HepG2 (cell line): ENCODE measurements around the gene SMARCC1. TPM values are rescaled to one million over a fixed set of nuclear protein-coding genes. Genes with fewer than 3 reads are reported as not detected.
A peak's percentile ranks its signal among the peaks of the same experiment; 100 is the strongest.

ENCODE experiments used
- ESRRA ChIP-seq: sonication (generic); formaldehyde crosslinking; IDR thresholded peaks from 2 replicates; pipeline ENCODE4 v1.5.1; 2020; ENCODE audit warnings: mild to moderate bottlenecking, low read depth, missing genetic modification reagents
- EZH2 ChIP-seq: conservative IDR thresholded peaks from 2 replicates; pipeline ENCODE4 v1.6.1; 2012; ENCODE audit warnings: mild to moderate bottlenecking, low read depth, low read length, moderate library complexity
- NR2F2 ChIP-seq: IDR thresholded peaks from 2 replicates; pipeline ENCODE4 v1.6.1; 2012; ENCODE audit warnings: low read depth, inconsistent platforms, borderline replicate concordance
- RELA ChIP-seq: sonication (generic); formaldehyde crosslinking; IDR thresholded peaks from 2 replicates; pipeline ENCODE4 v1.4.0; 2020; ENCODE audit warnings: missing genetic modification reagents
- TCF7L2 ChIP-seq: IDR thresholded peaks from 2 replicates; pipeline ENCODE4 v1.6.1; 2011; ENCODE audit warnings: mild to moderate bottlenecking, low read depth, low read length, moderate library complexity
- ZEB1 ChIP-seq: IDR thresholded peaks from 2 replicates; pipeline ENCODE4 v1.6.1; 2012; ENCODE audit warnings: mild to moderate bottlenecking, low read depth, inconsistent platforms; ENCODE audit not compliant: insufficient replicate concordance
- ZFX ChIP-seq: sonication (generic); formaldehyde crosslinking; IDR thresholded peaks from 2 replicates; pipeline ENCODE4 v1.4.0; 2020; ENCODE audit warnings: mild to moderate bottlenecking, low read depth, missing genetic modification reagents, moderate library complexity
- ZNF12 ChIP-seq: sonication (generic); formaldehyde crosslinking; IDR thresholded peaks from 2 replicates; pipeline ENCODE4 v1.5.0; 2020; ENCODE audit warnings: missing genetic modification reagents
- ZNF333 ChIP-seq: sonication (generic); formaldehyde crosslinking; IDR thresholded peaks from 2 replicates; pipeline ENCODE4 v1.4.0; 2020; ENCODE audit warnings: mild to moderate bottlenecking, missing genetic modification reagents, borderline replicate concordance
- ZNF350 ChIP-seq: sonication (generic); formaldehyde crosslinking; IDR thresholded peaks from 2 replicates; pipeline ENCODE4 v1.4.0; 2020; ENCODE audit warnings: mild to moderate bottlenecking, low read depth, missing genetic modification reagents, borderline replicate concordance
- ZNF367 ChIP-seq: sonication (generic); formaldehyde crosslinking; IDR thresholded peaks from 2 replicates; pipeline ENCODE4 v1.4.0; 2020; ENCODE audit warnings: missing genetic modification reagents, borderline replicate concordance
- ZNF44 ChIP-seq: sonication (generic); formaldehyde crosslinking; IDR thresholded peaks from 2 replicates; pipeline ENCODE4 v1.5.1; 2020; ENCODE audit warnings: mild to moderate bottlenecking, missing genetic modification reagents
- ZNF460 ChIP-seq: sonication (generic); formaldehyde crosslinking; IDR thresholded peaks from 2 replicates; pipeline ENCODE4 v1.5.1; 2020; ENCODE audit warnings: missing genetic modification reagents, mild to moderate bottlenecking, borderline replicate concordance
- ZNF569 ChIP-seq: sonication (generic); formaldehyde crosslinking; IDR thresholded peaks from 2 replicates; pipeline ENCODE4 v1.5.0; 2020; ENCODE audit warnings: mild to moderate bottlenecking, missing genetic modification reagents, moderate library complexity, borderline replicate concordance
- polyA plus RNA-seq, 8 experiments: library from polyadenylated mRNA; depleted of rRNA in 3 of 8; stranded (reverse) in 7 of 8; unstranded in 1 of 8; fragments of >200 nt; fragmentation: Illumina TruSeq in 4 of 8; extraction: Trizol in 4 of 8; gene quantifications; 2 replicates each; pipeline versions ENCODE4 v1.2.1 to v1.2.3, GENCODE V29; 2011 to 2016; ENCODE audit warnings: low read depth in 4 of 8, missing spikeins in 1 of 8, mixed read lengths in 1 of 8; ENCODE audit not compliant: insufficient read depth in 1 of 8
- total RNA-seq, 5 experiments: library from RNA; depleted of rRNA; stranded (reverse); fragments of >200 nt; fragmentation: Illumina TruSeq; extraction: Trizol; gene quantifications; 2 replicates each; pipeline ENCODE4 v1.2.3, GENCODE V29; 2016; ENCODE audit warnings: low read depth in 1 of 5
- TF ChIP-seq, protein P1 (sequence below): sonication (generic); formaldehyde crosslinking; IDR thresholded peaks from 2 replicates; pipeline ENCODE4 v1.4.0; 2020; ENCODE audit warnings: mild to moderate bottlenecking, missing genetic modification reagents
- TF ChIP-seq, protein P2 (sequence below): sonication (generic); formaldehyde crosslinking; IDR thresholded peaks from 2 replicates; pipeline ENCODE4 v1.4.0; 2020; ENCODE audit warnings: missing genetic modification reagents, mild to moderate bottlenecking, borderline replicate concordance
- TF ChIP-seq, protein P3 (sequence below): sonication (generic); formaldehyde crosslinking; conservative IDR thresholded peaks from 2 replicates; pipeline ENCODE4 v1.4.0; 2020; ENCODE audit warnings: missing genetic modification reagents
- TF ChIP-seq, protein P4 (sequence below): sonication (generic); formaldehyde crosslinking; IDR thresholded peaks from 2 replicates; pipeline ENCODE4 v1.4.0; 2020; ENCODE audit warnings: low read depth, mild to moderate bottlenecking, missing genetic modification reagents

Gene SMARCC1
- total and polyA plus RNA-seq, 2 of the 13 experiments (the other 11 are each of a cell fraction or from before 2014, with no cell fraction given), result 47.9 to 58.4 TPM

DNA sequence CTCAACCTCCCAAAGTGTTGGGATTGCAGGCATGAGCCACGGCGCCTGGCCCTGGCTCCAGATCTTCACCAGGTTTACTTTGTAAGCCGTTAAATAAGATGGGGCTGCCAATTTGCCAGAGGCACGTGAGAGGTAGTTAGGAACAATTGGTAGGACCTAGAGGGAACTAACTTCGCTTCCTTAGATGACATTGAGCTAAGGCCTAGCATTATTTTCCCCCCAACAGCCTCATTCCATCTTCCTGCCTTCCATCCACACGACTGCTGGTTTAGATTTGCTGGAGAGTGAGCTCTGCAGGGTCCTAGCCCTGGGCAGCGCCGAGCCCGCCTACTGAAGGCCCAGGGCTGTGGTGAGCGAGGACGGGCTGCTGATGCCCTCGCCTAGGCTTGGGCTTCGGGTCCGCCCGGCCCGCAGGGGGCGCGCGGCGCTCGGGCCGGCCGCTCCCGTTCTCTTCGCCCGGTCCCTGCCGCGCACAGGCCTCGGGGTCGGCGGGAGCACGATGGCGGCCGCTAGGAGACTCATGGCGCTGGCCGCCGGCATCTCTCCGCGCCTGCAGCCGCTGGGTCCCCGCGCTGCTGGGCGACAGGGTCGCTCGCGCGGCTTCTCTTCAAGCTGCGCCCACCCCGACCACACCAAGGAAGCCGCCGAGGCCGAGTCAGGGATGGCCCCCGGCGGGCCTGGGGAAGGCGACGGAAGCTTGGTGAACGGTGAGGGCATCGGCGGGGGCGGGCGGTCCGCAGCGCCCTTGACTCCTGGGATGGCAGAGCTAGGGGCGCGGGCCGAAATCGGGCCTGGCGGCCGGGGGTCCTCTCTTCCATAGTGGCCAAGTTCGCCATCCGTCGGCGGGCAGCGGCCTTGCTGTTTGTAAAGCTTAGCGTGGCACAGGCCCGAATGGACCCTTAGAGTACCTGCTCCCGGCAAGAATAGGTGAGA is 43.1 kb upstream of the SMARCC1 start (continued):
- TF ChIP-seq, protein P1, sequence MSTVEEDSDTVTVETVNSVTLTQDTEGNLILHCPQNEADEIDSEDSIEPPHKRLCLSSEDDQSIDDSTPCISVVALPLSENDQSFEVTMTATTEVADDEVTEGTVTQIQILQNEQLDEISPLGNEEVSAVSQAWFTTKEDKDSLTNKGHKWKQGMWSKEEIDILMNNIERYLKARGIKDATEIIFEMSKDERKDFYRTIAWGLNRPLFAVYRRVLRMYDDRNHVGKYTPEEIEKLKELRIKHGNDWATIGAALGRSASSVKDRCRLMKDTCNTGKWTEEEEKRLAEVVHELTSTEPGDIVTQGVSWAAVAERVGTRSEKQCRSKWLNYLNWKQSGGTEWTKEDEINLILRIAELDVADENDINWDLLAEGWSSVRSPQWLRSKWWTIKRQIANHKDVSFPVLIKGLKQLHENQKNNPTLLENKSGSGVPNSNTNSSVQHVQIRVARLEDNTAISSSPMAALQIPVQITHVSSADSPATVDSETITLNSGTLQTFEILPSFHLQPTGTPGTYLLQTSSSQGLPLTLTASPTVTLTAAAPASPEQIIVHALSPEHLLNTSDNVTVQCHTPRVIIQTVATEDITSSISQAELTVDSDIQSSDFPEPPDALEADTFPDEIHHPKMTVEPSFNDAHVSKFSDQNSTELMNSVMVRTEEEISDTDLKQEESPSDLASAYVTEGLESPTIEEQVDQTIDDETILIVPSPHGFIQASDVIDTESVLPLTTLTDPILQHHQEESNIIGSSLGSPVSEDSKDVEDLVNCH, result no peak
- TF ChIP-seq, protein P2, sequence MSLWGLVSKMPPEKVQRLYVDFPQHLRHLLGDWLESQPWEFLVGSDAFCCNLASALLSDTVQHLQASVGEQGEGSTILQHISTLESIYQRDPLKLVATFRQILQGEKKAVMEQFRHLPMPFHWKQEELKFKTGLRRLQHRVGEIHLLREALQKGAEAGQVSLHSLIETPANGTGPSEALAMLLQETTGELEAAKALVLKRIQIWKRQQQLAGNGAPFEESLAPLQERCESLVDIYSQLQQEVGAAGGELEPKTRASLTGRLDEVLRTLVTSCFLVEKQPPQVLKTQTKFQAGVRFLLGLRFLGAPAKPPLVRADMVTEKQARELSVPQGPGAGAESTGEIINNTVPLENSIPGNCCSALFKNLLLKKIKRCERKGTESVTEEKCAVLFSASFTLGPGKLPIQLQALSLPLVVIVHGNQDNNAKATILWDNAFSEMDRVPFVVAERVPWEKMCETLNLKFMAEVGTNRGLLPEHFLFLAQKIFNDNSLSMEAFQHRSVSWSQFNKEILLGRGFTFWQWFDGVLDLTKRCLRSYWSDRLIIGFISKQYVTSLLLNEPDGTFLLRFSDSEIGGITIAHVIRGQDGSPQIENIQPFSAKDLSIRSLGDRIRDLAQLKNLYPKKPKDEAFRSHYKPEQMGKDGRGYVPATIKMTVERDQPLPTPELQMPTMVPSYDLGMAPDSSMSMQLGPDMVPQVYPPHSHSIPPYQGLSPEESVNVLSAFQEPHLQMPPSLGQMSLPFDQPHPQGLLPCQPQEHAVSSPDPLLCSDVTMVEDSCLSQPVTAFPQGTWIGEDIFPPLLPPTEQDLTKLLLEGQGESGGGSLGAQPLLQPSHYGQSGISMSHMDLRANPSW, result no peak
- TF ChIP-seq ZNF333 (CRISPR knock-in tag), result peak; percentile 83; the same call in 1 of the 2 replicates
- TF ChIP-seq ZNF569 (CRISPR knock-in tag), result no peak
- TF ChIP-seq RELA (CRISPR knock-in tag), result no peak
- peak; percentile 68; the same call in 1 of the 2 replicates for TF ChIP-seq NR2F2
- no peak for TF ChIP-seq ZNF12 (CRISPR knock-in tag)
- no peak for TF ChIP-seq EZH2
- TF ChIP-seq ZNF44 (CRISPR knock-in tag), result no peak
- TF ChIP-seq ZEB1, result no peak
- TF ChIP-seq TCF7L2, result no peak
- TF ChIP-seq, protein P3, sequence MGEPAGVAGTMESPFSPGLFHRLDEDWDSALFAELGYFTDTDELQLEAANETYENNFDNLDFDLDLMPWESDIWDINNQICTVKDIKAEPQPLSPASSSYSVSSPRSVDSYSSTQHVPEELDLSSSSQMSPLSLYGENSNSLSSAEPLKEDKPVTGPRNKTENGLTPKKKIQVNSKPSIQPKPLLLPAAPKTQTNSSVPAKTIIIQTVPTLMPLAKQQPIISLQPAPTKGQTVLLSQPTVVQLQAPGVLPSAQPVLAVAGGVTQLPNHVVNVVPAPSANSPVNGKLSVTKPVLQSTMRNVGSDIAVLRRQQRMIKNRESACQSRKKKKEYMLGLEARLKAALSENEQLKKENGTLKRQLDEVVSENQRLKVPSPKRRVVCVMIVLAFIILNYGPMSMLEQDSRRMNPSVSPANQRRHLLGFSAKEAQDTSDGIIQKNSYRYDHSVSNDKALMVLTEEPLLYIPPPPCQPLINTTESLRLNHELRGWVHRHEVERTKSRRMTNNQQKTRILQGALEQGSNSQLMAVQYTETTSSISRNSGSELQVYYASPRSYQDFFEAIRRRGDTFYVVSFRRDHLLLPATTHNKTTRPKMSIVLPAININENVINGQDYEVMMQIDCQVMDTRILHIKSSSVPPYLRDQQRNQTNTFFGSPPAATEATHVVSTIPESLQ (CRISPR knock-in tag), result 0 out of 2 replicates have a peak, but pooled peaks have one; percentile 64
- TF ChIP-seq ZNF350, result 0 out of 2 replicates have a peak, but pooled peaks have one; percentile 26
- TF ChIP-seq ZNF460 (CRISPR knock-in tag), result no peak
- TF ChIP-seq ZNF367 (CRISPR knock-in tag), result peak; percentile 80; the same call in 1 of the 2 replicates
- TF ChIP-seq, protein P4, sequence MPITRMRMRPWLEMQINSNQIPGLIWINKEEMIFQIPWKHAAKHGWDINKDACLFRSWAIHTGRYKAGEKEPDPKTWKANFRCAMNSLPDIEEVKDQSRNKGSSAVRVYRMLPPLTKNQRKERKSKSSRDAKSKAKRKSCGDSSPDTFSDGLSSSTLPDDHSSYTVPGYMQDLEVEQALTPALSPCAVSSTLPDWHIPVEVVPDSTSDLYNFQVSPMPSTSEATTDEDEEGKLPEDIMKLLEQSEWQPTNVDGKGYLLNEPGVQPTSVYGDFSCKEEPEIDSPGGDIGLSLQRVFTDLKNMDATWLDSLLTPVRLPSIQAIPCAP (CRISPR knock-in tag), result no peak
- TF ChIP-seq ZFX (CRISPR knock-in tag), result peak; percentile 98
- peak; percentile 88; the same call in 1 of the 2 replicates for TF ChIP-seq ESRRA
